ENCODE data around the gene ANO4.
"Not testable (repeated sequence)": the region's sequence is repeated elsewhere in the genome, so short reads cannot be mapped to it uniquely, and the experiment has no call there.

The ANO4 gene

GRCh38 chr12:101044512-101045059, 250.0 kb downstream of the ANO4 start:
- no peak for DNase-seq (ENCODE audit: low read depth)

DNA sequence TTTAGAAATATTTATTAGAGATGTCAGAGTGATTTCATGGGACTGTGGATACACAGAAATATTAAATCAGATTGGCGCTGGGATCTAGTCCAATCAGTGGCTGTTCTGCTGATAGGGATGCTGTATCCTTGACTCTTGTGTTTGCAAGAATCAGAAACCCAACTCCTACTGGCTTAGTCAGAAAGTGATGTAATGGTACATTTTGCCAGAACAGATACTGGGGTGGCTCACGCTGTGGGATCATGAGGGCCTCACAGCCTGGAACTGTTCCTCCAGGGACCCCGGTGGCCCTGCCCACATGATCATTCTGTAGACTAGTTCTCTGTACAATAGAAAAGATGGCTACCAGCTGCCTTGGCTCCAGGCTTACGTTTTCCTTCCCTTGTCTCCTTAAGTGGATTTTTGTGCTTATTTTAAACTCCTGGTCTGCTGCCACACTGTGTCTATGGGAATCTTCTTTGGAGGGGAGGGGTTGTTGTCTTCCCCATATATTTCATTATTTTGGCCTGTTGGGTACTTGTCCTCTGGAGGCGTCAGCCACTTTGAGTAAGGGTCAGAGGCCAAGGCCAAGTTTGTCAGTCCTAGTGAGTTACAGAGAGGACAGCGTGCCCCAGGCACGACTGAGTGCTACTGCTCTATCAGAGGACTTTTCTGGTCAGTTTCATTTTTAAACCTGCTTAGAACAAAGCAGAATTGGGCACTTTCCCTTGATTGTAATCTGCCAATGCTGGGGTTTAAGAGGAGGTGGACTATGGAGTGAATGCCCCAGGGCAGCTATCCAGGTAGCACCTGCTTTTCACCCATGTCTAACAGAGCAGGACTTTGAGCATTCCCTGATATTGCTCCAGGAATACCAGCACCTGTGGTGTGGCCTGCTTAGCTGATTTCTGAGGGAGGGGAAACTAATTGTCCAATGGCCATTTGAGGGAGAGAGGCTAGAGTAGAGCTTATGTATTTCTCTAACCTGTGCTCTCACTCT, 251.2 kb downstream of the ANO4 start:
- DNase-seq (ENCODE audit: low read depth) = no peak

DNA sequence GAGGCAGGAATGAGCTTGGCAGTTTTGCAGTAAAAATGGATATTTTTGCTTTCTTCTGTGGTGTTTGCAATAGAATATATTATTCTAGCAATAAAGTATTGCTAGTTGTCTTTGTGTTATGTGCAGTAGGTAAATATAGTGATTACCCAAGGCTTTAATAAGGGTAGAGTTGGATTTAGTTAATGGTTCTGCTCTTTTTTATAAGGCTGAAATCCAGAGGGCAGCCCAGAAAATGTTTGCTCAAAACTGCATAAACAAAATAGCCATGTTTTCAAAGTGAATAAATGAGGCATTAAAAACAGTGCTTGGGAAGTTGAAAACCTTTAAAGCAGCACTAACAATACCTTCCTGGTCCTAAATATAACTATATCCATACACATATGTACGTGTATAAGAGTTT, 253.1 kb downstream of the ANO4 start:
- no peak for DNase-seq (ENCODE audit: low read depth)

DNA sequence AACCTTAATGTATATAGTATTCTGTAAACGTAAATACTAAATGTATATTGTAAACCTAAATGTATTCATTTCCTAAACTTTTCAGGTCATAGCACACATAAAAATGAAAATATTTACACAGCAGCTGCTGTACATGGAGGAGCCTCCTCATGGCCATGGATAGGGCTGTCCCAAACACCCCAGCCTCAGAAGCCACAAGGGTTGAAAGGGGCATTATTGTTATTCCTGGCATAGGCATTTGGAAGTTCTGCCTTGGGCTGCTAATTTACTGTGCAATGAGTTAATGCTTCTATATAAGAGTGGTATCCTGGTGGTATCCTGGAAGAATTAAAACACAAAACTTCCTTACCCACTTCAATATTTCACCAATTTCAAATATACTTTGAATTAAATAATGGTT, 256.1 kb downstream of the ANO4 start:
- DNase-seq (ENCODE audit: low read depth) = no peak

GRCh38 chr12:101051151-101051550, 256.6 kb downstream of the ANO4 start:
- DNase-seq (ENCODE audit: low read depth) = no peak

GRCh38 chr12:101051901-101052550, 257.4 kb downstream of the ANO4 start:
- no peak for DNase-seq (ENCODE audit: low read depth)

- no peak for DNase-seq (ENCODE audit: low read depth)
Observed at GRCh38 chr12:101053203-101053602, 258.6 kb downstream of the ANO4 start.

DNA sequence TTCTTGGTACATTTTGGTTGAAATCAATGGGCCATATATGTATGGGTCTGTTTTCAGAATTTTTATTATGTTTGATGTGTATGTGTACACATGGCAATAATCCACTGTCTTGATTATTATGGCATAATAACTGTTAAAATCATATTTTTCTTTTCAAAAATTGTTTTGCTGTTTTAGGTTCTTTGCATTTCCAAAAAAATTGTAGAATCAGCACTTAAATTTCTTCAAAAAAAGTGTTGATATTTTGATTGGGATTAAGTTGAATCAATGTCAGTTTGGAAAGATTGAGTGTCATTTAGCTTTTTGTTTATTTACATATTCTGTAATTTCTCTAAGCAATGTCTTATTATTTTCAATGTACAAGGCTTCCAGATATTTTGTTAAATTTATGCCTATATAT, 261.4 kb downstream of the ANO4 start:
- DNase-seq (ENCODE audit: low read depth) = no peak

DNA sequence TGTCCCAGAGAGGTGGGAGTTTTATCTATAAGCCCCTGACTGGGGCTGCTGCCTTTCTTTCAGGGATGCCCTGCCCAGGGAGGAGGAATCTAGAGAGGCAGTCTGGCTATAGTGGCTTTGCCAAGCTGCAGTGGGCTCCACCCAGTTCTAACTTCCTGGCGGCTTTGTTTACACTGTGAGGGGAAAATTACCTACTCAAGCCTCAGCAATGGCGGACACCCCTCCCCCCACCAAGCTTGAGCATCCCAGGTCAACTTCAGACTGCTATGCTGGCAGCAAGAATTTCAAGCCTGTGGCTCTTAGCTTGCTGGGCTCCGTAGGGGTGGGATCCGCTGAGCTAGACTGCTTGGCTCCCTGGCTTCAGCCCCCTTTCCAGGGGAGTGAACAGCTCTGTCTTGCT, 267.9 kb downstream of the ANO4 start:
- DNase-seq (ENCODE audit: low read depth) = not testable (repeated sequence)

- DNase-seq (ENCODE audit: low read depth) = no peak
Observed at GRCh38 chr12:101064721-101065120, 270.1 kb downstream of the ANO4 start.

DNA sequence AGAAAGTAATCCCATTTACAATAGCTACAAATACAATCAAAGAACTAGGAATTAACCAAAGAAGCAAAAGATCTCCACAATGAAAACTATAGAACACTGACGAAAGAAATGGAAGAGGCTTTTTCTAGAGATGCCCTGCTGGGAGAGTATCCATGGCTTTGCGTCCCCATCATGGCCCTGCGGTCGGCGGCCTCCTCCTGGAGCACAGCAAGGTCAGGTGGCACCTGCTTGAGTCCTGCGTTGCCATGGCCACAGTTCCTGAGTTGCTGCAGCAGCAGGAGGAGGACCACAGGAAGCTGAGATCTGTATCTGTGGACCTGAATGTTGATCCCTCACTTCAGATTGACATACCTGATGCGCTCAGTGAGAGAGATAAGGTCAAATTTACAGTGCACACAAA, 271.9 kb downstream of the ANO4 start:
- DNase-seq (ENCODE audit: low read depth) = no peak

- DNase-seq (ENCODE audit: low read depth) = no peak
Observed at GRCh38 chr12:101068402-101068801, 273.8 kb downstream of the ANO4 start.

DNA sequence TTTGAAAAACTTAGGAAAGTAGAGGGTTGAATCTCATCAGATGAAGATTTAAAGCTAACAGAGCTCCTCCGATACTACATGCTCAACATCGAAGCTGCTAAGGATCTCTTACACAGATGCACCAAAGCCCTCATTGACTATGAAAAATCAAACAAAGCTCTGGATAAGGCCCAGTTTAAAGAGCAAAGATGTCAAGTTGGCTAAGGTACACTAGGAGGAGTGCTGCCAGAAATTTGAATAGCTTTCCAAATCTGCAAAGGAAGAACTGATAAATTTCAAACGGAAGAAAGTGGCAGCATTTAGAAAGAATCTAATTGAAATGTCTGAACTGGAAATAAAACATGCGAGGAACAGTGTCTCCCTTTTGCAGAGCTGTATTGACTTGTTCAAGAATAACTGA, 274.3 kb downstream of the ANO4 start:
- DNase-seq (ENCODE audit: low read depth) = no peak

GRCh38 chr12:101074940-101075680, 280.5 kb downstream of the ANO4 start:
- DNase-seq (ENCODE audit: low read depth) = no peak

GRCh38 chr12:101076921-101077320, 282.3 kb downstream of the ANO4 start:
- no peak for DNase-seq (ENCODE audit: low read depth)

DNA sequence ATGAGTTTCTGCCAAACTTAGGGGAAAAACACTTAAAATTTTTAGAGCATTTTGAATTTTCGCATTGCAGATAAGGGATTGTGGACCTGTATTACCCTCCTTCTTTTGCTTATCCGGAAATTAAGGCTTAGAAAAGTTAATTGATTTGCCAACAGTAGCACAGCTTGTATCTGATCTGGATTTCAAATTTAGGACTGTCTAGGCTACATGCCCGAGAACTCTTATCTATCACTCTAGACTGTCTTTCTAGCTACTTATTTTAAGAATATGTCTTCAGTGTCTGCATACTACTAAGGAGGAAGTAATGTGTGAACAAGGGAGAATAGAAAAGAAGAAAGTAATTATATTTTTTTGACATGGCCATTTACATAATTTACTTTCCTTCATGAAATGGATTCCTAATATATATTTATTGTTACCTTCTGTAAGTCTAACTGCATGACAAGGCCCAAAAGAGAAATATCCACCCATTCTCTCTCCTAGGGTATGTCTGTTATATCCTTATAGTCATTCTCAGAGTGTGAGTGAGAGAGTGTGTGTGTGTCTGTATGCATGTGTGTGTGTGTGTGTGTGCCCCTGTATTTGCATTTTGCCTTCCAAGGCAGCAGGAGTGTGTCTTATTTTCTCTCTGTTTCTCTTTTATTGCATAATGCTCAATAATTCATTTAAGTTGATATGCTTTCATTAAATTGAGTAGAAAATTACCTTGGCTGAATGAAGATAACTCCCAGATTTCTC, 283.4 kb downstream of the ANO4 start:
- DNase-seq (ENCODE audit: low read depth) = no peak

- no peak for DNase-seq (ENCODE audit: low read depth)
Observed at GRCh38 chr12:101078536-101079285, 284.1 kb downstream of the ANO4 start.

DNA sequence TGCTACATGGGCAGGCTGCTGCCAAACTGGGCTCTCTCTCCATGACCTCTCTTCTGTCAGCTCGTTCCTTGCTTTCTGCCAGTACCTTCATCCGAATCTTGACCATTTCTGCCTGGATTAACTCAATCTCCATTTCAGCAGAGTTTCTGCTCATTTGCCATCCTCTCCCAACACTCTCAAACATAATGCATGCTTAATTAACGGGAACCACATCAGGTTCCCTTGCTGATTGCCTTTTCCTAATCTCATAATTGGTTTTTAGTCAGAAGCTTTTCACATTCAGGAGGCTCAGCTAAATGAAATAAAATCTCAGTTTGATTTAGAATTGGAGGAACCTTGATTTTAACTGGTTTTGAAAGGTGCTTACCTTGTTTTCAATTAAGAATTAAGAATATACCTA, 288.1 kb downstream of the ANO4 start:
- DNase-seq (ENCODE audit: low read depth) = no peak

DNA sequence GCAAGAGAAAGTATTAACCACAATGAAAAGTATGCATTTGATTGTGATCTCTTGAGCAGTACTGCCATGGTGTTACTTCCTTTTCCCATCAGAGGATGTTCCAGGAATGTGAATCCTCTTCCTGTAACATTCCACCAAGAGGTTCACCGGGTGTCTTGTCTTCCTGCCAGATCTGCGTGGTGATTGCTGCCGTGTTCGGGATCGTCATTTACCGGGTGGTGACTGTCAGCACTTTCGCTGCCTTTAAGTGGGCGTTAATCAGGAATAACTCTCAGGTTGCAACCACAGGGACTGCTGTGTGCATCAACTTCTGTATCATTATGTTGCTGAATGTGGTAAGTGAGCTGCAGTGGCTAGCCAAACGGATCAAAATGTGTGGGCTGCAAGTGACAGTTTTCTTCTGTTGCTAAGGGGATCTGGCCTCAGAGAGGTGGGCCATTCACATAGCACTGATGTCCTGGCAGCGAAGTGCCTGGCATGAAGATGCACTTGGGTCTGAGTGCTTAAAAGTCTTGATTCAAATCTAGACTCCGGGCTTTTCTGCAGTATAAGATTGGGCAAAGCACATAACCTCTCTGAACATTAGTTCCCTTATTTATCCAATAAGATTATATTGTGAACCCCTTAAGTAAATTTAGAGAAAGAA, 292.0 kb downstream of the ANO4 start:
- no peak for DNase-seq (ENCODE audit: low read depth)

DNA sequence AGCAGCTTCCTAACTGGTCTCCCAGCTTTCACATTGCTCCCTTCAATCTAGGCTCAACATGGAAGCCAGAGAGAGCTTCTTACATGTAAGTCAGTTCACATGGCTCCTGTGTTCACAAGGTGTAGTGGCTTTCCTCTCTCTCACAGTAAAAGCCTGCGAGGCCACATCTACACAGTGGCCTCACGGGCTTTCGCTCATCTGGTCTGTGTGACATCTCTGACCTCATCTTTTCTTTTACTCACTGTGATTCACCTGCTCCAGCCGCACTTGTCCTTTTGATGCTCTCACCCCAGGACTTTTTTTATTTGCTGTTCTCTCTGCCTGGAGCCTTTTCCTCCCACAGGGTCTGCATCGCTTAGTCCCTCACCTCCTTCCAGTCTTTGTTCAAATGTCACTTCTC, 293.3 kb downstream of the ANO4 start:
- DNase-seq (ENCODE audit: low read depth) = no peak

Measured in activated T-helper 1 cell treated with Interleukin-2 at 50 U/mL for 16 hours (primary cell).